GM23338 (cell line): ENCODE measurements around the gene PDSS2. TPM values are rescaled to one million over a fixed set of nuclear protein-coding genes. Genes with fewer than 3 reads are reported as not detected.

Experiments used
- ATAC-seq: fragments of 200-7000 bp; cut with Tn5 transposase; 3 replicates; pipeline ENCODE4 v1.9.1; 2020
- DNase-seq: peaks from one replicate; pipeline ENCODE4 v3.0.0-alpha.2; 2015; ENCODE audit warnings: low spot score
- H2AFZ ChIP-seq: fragments of 200-600 bp; sonication (generic); 2 replicates; pipeline ENCODE4 v1.8.0; 2016; ENCODE audit warnings: antibody characterized with exemption, mild to moderate bottlenecking, moderate library complexity
- H3F3A ChIP-seq: fragments of 200-600 bp; sonication (generic); replicated peaks from 2 replicates; pipeline ENCODE4 v1.8.0; 2017; ENCODE audit warnings: antibody characterized with exemption, mixed run types, low read depth
- H3K27ac ChIP-seq: fragments of 200-600 bp; sonication (generic); 2 replicates; pipeline ENCODE4 v1.6.1; 2016; ENCODE audit warnings: low read depth
- H3K27me3 ChIP-seq: fragments of 200-600 bp; sonication (generic); 2 replicates; pipeline ENCODE4 v1.8.0; 2016; ENCODE audit warnings: mild to moderate bottlenecking, mixed run types, moderate library complexity; ENCODE audit not compliant: insufficient read depth
- H3K36me3 ChIP-seq: fragments of 200-600 bp; sonication (generic); 2 replicates; pipeline ENCODE4 v1.8.0; 2016; ENCODE audit warnings: mild to moderate bottlenecking; ENCODE audit not compliant: insufficient read depth
- H3K4me1 ChIP-seq: fragments of 200-600 bp; sonication (generic); 2 replicates; pipeline ENCODE4 v1.8.0; 2016; ENCODE audit warnings: mild to moderate bottlenecking, moderate library complexity; ENCODE audit not compliant: insufficient read depth
- H3K4me2 ChIP-seq: fragments of 200-600 bp; sonication (generic); 2 replicates; pipeline ENCODE4 v1.7.1; 2017; ENCODE audit warnings: mixed run types
- H3K4me3 ChIP-seq: fragments of 200-600 bp; sonication (generic); 2 replicates; pipeline ENCODE4 v1.6.1; 2016; ENCODE audit warnings: mixed run types
- H3K79me2 ChIP-seq: fragments of 200-600 bp; sonication (generic); replicated peaks from 2 replicates; pipeline ENCODE4 v1.8.0; 2017; ENCODE audit warnings: mild to moderate bottlenecking; ENCODE audit not compliant: insufficient read depth
- H3K9me2 ChIP-seq: fragments of 200-600 bp; sonication (generic); 2 replicates; pipeline ENCODE4 v1.8.0; 2017; ENCODE audit not compliant: insufficient read depth
- H4K20me1 ChIP-seq: fragments of 200-600 bp; sonication (generic); replicated peaks from 2 replicates; pipeline ENCODE4 v1.8.0; 2017; ENCODE audit warnings: mild to moderate bottlenecking; ENCODE audit not compliant: insufficient read depth
- H3K27ac Mint-ChIP-seq: 2 replicates; pipeline ENCODE4 v1.8.0; 2020; ENCODE audit warnings: inconsistent platforms, mild to moderate bottlenecking, moderate library complexity, mixed read lengths
- H3K27me3 Mint-ChIP-seq: 3 replicates; pipeline ENCODE4 v1.8.0; 2022; ENCODE audit warnings: low read depth, mild to moderate bottlenecking, moderate library complexity, mixed read lengths, inconsistent platforms; ENCODE audit not compliant: insufficient read depth, poor library complexity
- H3K36me3 Mint-ChIP-seq: 3 replicates; pipeline ENCODE4 v1.8.0; 2021; ENCODE audit warnings: low read depth, mild to moderate bottlenecking, inconsistent platforms, moderate library complexity, mixed read lengths
- H3K4me1 Mint-ChIP-seq: 3 replicates; pipeline ENCODE4 v1.8.0; 2020; ENCODE audit warnings: mild to moderate bottlenecking, inconsistent platforms, mixed read lengths
- H3K4me3 Mint-ChIP-seq: 3 replicates; pipeline ENCODE4 v1.8.0; 2021; ENCODE audit warnings: moderate library complexity, mild to moderate bottlenecking, inconsistent platforms, mixed read lengths
- H3K9me3 Mint-ChIP-seq: 3 replicates; pipeline ENCODE4 v1.8.0; 2020; ENCODE audit warnings: moderate library complexity, mild to moderate bottlenecking, inconsistent platforms, mixed read lengths
- CREB1 ChIP-seq: fragments of 250-450 bp; sonication (Bioruptor Pico); IDR thresholded peaks from 2 replicates; pipeline ENCODE4 v1.5.0; 2020; ENCODE audit warnings: low read depth, mild to moderate bottlenecking, moderate library complexity
- CTCF ChIP-seq, 2 experiments: fragments of 200-600 bp in 1 of 2; sonication (generic) in 1 of 2; conservative IDR thresholded peaks; 2 replicates each; pipeline versions ENCODE4 v1.5.1 to v1.6.1; 2016 to 2017; ENCODE audit warnings: antibody characterized with exemption in 2 of 2, low read depth in 2 of 2, mild to moderate bottlenecking in 2 of 2, moderate library complexity in 1 of 2
- ETS1 ChIP-seq: IDR thresholded peaks from 2 replicates; pipeline ENCODE4 v1.6.1; 2016; ENCODE audit warnings: antibody characterized with exemption
- EZH2 ChIP-seq: fragments of 200-600 bp; sonication (generic); IDR thresholded peaks from one replicate; pipeline ENCODE4 v1.8.0; 2017; ENCODE audit warnings: antibody characterized with exemption, mild to moderate bottlenecking, low read depth; ENCODE audit not compliant: unreplicated experiment
- EZH2phosphoT487 ChIP-seq: fragments of 200-600 bp; sonication (generic); IDR thresholded peaks from one replicate; pipeline ENCODE4 v1.8.1; 2018; ENCODE audit warnings: antibody characterized with exemption; ENCODE audit not compliant: unreplicated experiment
- JUNB ChIP-seq: IDR thresholded peaks from one replicate; pipeline ENCODE4 v1.6.1; 2016; ENCODE audit warnings: antibody characterized with exemption; ENCODE audit not compliant: unreplicated experiment
- NANOG ChIP-seq: IDR thresholded peaks from 2 replicates; pipeline ENCODE4 v1.6.1; 2016; ENCODE audit warnings: antibody characterized with exemption, borderline replicate concordance
- POLR2AphosphoS5 ChIP-seq: IDR thresholded peaks from 2 replicates; pipeline ENCODE4 v1.6.1; 2016; ENCODE audit warnings: antibody characterized with exemption, low read depth
- STAT1 ChIP-seq: IDR thresholded peaks from one replicate; pipeline ENCODE4 v1.6.1; 2016; ENCODE audit warnings: antibody characterized with exemption; ENCODE audit not compliant: unreplicated experiment
- ZNF114 ChIP-seq: fragments of 250-450 bp; sonication (Bioruptor Pico); IDR thresholded peaks from 2 replicates; pipeline ENCODE4 v1.5.0; 2020; ENCODE audit warnings: mild to moderate bottlenecking, moderate library complexity
- ZNF331 ChIP-seq: fragments of 250-450 bp; sonication (Bioruptor Pico); IDR thresholded peaks from 2 replicates; pipeline ENCODE4 v1.5.0; 2020; ENCODE audit warnings: low read depth, mild to moderate bottlenecking, moderate library complexity
- ZNF462 ChIP-seq: fragments of 250-450 bp; sonication (Bioruptor Pico); IDR thresholded peaks from 2 replicates; pipeline ENCODE4 v1.5.0; 2020; ENCODE audit warnings: mild to moderate bottlenecking, moderate library complexity
- polyA plus RNA-seq: library from polyadenylated mRNA; unstranded; fragments of >200 nt; fragmentation: Nextera tagmentation; extraction: Ambion mirVana; gene quantifications from 2 replicates; pipeline ENCODE4 v1.2.1, GENCODE V29; 2016
- total RNA-seq: library from RNA; depleted of rRNA; stranded (reverse); fragments of >200 nt; shearing (Covaris generic); gene quantifications from 2 replicates; pipeline ENCODE4 v1.2.3, GENCODE V29; 2014
- TF ChIP-seq, protein P1 (sequence below): IDR thresholded peaks from one replicate; pipeline ENCODE4 v1.6.1; 2018; ENCODE audit warnings: antibody characterized with exemption; ENCODE audit not compliant: unreplicated experiment

PDSS2 gene
- total and polyA plus RNA-seq, 2 experiments from 2014 or later: 7.3 to 16.7 TPM

DNA sequence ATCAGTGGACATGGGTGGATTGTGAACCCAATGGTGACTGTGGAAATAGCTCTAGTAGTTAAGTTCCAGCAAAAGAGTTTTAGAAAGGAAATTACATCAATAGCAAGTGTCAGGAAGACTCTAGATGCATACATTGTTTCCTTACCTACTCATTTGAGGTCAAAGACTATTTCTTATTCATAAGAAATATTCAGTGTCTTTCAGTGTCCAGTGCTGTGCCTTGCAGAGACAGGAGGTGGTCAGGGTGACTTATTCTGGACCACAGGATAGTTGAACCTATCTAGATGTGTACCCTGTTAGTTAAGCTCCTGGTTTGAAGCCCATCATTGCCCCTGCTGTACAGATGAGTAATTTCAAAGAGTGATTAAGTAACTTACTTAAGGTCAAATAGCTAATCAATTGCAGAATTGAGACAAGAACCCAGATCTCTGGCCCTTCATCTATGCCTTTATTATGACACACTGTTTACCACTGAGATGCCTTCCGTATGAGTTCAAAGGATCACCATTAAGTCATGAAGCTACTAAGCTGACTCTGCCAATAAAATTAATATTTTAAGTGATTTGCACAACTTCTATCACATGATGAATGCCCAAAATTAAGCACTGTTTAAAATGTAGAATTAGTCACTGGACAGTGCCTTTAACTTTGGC lies 136.1 kb downstream of the PDSS2 start:
- Mint-ChIP-seq H3K4me1 (peaks cover 9% of the 10 kb centered on the region), H3K4me3 (no peak overlapping the region), H3K27me3 (no peaks in the 10 kb centered on the region), H3K27ac (no peak overlapping the region), H3K36me3 (peaks cover 3% of the 10 kb centered on the region; the same call in 2 of the 3 replicates), H3K9me3 (no peaks in the 10 kb centered on the region)
- DNase-seq (no peak), ATAC-seq (no peak)
- Histone ChIP-seq H3K36me3 (no peaks in the 10 kb centered on the region), H3K27ac (no peak overlapping the region), H3K27me3 (no peaks in the 10 kb centered on the region), H3F3A (no peaks in the 10 kb centered on the region), H2AFZ (no peak overlapping the region), H3K4me2 (no peak overlapping the region), H3K9me2 (no peaks in the 10 kb centered on the region), H3K4me3 (no peak overlapping the region), H3K4me1 (peaks cover 4% of the 10 kb centered on the region; the same call in 1 of the 2 replicates), H3K79me2 (no peaks in the 10 kb centered on the region), H4K20me1 (no peaks in the 10 kb centered on the region)
- TF ChIP-seq JUNB (no peak), ZNF114 (CRISPR knock-in tag) (no peak), EZH2 (no peak), CREB1 (no peak), ETS1 (no peak), EZH2phosphoT487 (no peak), STAT1 (no peak), CTCF (conservative IDR thresholded peaks at IDR 0.05; ENCODE audit: low read depth in 2 of 2) (no peak), ZNF462 (no peak), NANOG (no peak), POLR2AphosphoS5 (no peak), ZNF331 (CRISPR knock-in tag) (no peak)
- TF ChIP-seq, protein P1, sequence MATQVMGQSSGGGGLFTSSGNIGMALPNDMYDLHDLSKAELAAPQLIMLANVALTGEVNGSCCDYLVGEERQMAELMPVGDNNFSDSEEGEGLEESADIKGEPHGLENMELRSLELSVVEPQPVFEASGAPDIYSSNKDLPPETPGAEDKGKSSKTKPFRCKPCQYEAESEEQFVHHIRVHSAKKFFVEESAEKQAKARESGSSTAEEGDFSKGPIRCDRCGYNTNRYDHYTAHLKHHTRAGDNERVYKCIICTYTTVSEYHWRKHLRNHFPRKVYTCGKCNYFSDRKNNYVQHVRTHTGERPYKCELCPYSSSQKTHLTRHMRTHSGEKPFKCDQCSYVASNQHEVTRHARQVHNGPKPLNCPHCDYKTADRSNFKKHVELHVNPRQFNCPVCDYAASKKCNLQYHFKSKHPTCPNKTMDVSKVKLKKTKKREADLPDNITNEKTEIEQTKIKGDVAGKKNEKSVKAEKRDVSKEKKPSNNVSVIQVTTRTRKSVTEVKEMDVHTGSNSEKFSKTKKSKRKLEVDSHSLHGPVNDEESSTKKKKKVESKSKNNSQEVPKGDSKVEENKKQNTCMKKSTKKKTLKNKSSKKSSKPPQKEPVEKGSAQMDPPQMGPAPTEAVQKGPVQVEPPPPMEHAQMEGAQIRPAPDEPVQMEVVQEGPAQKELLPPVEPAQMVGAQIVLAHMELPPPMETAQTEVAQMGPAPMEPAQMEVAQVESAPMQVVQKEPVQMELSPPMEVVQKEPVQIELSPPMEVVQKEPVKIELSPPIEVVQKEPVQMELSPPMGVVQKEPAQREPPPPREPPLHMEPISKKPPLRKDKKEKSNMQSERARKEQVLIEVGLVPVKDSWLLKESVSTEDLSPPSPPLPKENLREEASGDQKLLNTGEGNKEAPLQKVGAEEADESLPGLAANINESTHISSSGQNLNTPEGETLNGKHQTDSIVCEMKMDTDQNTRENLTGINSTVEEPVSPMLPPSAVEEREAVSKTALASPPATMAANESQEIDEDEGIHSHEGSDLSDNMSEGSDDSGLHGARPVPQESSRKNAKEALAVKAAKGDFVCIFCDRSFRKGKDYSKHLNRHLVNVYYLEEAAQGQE: no peak
